ENCODE measurements around the gene GLB1L3.

Gene GLB1L3

DNA sequence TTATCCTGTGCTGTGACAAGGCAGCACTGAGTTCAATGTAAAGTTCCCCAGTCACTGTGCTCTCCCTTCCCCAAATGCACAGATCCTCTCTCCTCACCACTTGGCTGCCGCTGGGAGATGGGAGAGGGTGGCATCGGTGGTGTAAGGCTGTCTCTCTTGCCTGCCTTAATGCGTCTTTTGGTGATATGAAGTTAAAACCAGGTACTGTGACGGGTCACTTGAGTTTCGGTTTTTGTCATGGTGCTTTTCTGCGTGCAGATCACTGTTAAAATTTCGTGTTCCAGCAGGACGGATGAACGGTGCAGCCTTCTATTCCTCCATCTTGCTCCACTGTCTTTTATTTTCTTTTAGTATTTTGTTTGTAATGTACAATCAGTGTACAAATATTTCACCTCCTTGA is 74.2 kb downstream of the GLB1L3 start:
- TF ChIP-seq CTCF (IDR thresholded peaks at IDR 0.05), result no peak
- no peaks in the 10 kb centered on the region for H3K36me3 Mint-ChIP-seq (ENCODE audit: low read depth)
- H3K27ac Mint-ChIP-seq, result no peak overlapping the region

DNA sequence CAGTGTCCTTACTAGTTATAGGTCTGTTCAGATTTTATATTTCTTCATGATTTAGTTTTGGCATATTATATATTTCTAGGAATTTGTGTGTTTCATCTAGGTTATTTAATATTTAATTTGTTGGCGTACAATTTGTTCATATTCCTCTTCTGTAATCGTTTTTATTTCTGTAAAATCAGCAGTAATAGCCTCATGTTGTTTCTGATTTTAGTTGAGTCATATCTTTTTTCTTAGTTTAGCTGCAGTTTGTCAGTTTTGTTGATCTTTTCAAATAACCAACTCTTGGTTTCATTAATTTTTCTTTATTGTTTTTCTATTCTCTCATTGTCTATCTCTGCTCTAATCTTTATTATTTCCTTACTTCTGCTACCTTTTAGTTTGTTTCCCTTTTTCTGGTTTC is 75.9 kb downstream of the GLB1L3 start:
- no peak overlapping the region for H3K27ac Mint-ChIP-seq
- no peak for DNase-seq
- H3K4me1 Mint-ChIP-seq, result peaks cover 8% of the 10 kb centered on the region
- H3K27me3 Mint-ChIP-seq (ENCODE audit: low read depth, poor library complexity), result peaks cover 22% of the 10 kb centered on the region
- no peaks in the 10 kb centered on the region for H3K36me3 Mint-ChIP-seq (ENCODE audit: low read depth)
- peaks cover 9% of the 10 kb centered on the region for H3K9me3 Mint-ChIP-seq
- H3K4me3 Mint-ChIP-seq, result no peak overlapping the region
- no peak for TF ChIP-seq CTCF (IDR thresholded peaks at IDR 0.05)

More for the DNA sequence above, 74.2 kb downstream of the GLB1L3 start:
- DNase-seq, result no peak
- Mint-ChIP-seq H3K4me1 (no peaks in the 10 kb centered on the region), H3K4me3 (no peak overlapping the region), H3K27me3 (ENCODE audit: low read depth, poor library complexity) (peaks cover 16% of the 10 kb centered on the region), H3K9me3 (peaks cover 9% of the 10 kb centered on the region)

DNA sequence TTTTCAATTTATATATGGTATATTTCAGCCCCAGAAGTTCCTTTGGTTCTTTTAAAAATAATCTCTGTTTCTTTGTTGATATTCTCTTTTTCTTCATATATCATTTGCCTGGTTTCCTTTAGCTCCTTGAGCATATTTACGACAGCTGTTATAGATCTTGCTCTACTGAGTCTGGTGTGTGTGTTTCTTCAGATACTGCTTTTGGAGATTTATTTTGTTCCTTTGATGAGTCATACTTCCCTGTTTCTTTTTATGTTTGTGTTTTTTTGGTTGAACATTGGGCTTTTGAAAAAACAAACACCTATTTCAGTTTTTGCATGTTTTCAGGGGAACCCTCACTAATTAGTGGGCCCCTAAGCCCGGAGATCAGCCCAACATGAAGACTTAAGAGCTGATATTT is 79.0 kb downstream of the GLB1L3 start:
- H3K27ac Mint-ChIP-seq, result no peak overlapping the region
- no peak for TF ChIP-seq CTCF (IDR thresholded peaks at IDR 0.05)
- H3K9me3 Mint-ChIP-seq, result peaks cover 9% of the 10 kb centered on the region
- H3K4me3 Mint-ChIP-seq, result no peak overlapping the region
- H3K27me3 Mint-ChIP-seq (ENCODE audit: low read depth, poor library complexity), result peaks cover 21% of the 10 kb centered on the region
- no peak for DNase-seq
- peaks cover 20% of the 10 kb centered on the region for H3K4me1 Mint-ChIP-seq
- no peaks in the 10 kb centered on the region for H3K36me3 Mint-ChIP-seq (ENCODE audit: low read depth)

DNA sequence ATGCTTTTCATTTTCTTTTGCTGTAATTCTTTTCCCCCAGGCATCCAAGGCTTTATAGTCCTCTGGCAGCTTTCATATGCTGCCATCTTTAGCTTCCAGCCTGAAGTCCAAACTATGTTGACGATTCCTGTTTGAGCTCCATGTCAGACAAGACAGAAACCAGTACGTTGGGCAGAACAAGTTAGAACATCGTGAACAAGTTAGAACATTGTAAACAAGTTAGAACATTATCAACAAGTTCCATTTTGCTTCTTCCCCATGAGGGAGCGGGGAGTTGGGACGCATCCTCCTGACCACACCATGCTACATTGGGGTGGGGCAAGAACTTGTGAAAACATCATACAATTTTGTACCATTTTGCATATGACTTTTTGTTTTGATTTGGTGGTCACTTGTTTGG is 79.5 kb downstream of the GLB1L3 start:
- Mint-ChIP-seq H3K36me3 (ENCODE audit: low read depth) (no peaks in the 10 kb centered on the region), H3K27ac (no peak overlapping the region), H3K4me3 (no peak overlapping the region), H3K27me3 (ENCODE audit: low read depth, poor library complexity) (peaks cover 21% of the 10 kb centered on the region), H3K9me3 (peaks cover 9% of the 10 kb centered on the region), H3K4me1 (peaks cover 22% of the 10 kb centered on the region)
- DNase-seq, result no peak
- no peak for TF ChIP-seq CTCF (IDR thresholded peaks at IDR 0.05)

DNA sequence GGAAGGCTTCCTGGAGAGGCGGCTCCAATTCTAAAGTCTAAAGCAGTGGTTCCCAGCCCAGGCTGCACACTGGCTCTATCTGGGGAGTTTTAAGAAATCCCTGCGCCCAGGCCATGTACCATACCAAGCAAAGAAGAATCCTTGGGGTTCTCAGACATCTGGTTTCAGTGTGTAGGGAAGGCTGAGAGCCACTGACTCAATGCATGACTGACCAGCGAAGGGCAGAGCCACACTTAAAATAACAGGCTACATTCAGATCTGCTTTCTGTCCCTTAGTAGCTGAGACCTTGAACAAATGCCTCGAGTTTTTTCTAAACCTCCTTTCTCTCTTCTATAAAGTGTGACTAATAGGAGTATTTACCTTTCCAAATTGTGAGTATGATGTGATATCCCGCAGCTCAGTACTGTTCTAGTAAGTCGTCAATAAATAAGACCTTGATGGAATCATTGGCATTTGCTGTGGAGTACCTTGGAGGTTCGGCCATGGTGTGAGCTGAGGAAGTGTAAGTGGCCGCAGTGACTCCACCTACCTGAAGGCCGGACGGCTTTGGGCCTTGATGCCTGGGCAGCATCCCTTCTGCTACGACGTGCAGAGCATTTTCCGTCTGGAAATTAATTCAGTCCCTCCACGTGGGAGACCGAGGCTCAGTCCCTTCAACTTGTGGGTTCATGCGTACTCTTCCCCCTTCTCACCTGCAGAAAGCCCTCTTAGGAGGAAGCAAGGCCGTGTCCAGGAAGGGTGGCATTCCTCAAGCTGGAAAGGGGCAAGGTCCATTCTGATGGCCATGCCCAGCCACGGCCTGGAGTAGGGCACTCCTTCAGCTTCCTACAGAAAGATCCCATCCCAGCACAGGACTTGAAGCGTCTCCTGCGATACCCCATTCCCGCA is 80.7 kb downstream of the GLB1L3 start:
- peaks cover 2% of the 10 kb centered on the region for H3K36me3 Mint-ChIP-seq (ENCODE audit: low read depth)
- H3K4me3 Mint-ChIP-seq, result no peak overlapping the region
- no peak overlapping the region for H3K27ac Mint-ChIP-seq
- peaks cover 9% of the 10 kb centered on the region for H3K9me3 Mint-ChIP-seq
- peaks cover 22% of the 10 kb centered on the region for H3K4me1 Mint-ChIP-seq
- no peak for TF ChIP-seq CTCF (IDR thresholded peaks at IDR 0.05)
- no peak for DNase-seq
- peaks cover 29% of the 10 kb centered on the region for H3K27me3 Mint-ChIP-seq (ENCODE audit: low read depth, poor library complexity)

DNA sequence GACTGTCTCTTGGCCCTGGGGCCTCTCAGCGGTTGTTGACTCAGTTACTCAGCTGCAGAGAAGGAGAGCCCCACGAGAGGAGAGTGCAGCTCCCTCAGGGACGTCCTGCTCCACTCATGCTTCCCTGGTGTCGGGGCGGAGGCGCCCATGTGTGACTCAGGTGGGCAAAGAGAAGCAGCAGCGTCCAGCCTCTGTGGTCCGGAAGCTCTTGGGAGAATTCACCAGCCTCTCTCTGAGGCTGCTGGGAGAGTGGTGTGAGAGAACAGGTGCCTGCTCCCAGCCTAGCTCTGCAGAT is 81.3 kb downstream of the GLB1L3 start:
- Mint-ChIP-seq H3K4me1 (peaks cover 22% of the 10 kb centered on the region), H3K9me3 (peaks cover 9% of the 10 kb centered on the region), H3K27ac (no peak overlapping the region), H3K36me3 (ENCODE audit: low read depth) (peaks cover 5% of the 10 kb centered on the region), H3K4me3 (no peak overlapping the region), H3K27me3 (ENCODE audit: low read depth, poor library complexity) (peaks cover 28% of the 10 kb centered on the region)
- TF ChIP-seq CTCF (IDR thresholded peaks at IDR 0.05), result no peak
- DNase-seq, result no peak
